T-helper 1 cell treated with Interleukin-12 subunit alpha and Interleukin-12 subunit beta and Interleukin-4 antibody, amounts not matched to agents 30 μg/mL and 1 μg/mL, for 36 hours (primary cell): ENCODE results near the gene SPRR2E.
"Not testable (repeated sequence)": the region's sequence is repeated elsewhere in the genome, so short reads cannot be mapped to it uniquely, and the experiment has no call there.

Experiments used
- H3K27ac Mint-ChIP-seq: one replicate; pipeline ENCODE4 v1.8.0; 2021; ENCODE audit warnings: mild to moderate bottlenecking, mixed read lengths
- H3K27me3 Mint-ChIP-seq: one replicate; pipeline ENCODE4 v1.8.0; 2021; ENCODE audit warnings: low read depth, mixed read lengths
- H3K36me3 Mint-ChIP-seq: one replicate; pipeline ENCODE4 v1.8.0; 2021; ENCODE audit warnings: low read depth, mixed read lengths
- H3K4me1 Mint-ChIP-seq: one replicate; pipeline ENCODE4 v1.8.0; 2021; ENCODE audit warnings: low read depth, mixed read lengths
- H3K4me3 Mint-ChIP-seq: one replicate; pipeline ENCODE4 v1.8.0; 2021; ENCODE audit warnings: mild to moderate bottlenecking, moderate library complexity, mixed read lengths
- H3K9me3 Mint-ChIP-seq: one replicate; pipeline ENCODE4 v1.8.0; 2021; ENCODE audit warnings: mixed read lengths

The SPRR2E gene

DNA sequence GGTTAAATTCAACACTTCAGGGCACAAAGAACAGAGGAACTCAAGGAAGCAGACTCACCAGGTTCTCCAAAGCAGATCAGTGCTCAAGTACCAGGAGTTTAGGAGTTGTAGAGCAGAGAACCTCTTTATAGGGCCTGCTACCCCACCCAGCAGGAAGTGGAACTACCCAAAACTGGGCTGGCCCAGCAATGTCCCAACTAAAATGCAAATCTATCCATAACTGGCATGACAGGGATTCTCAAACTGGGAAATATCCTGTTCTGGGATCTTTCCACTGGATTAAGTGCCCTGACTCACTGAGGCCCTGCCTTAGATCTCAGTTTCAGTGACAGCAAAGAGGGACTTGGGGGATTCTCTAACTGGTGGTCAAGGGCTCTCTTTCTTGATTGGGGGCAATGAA lies at the start of gene SPRR2E:
Gene SPRR2E, minus strand, starts transcription at position 101 of the 400 bp plus-strand sequence. CDS start 775 bp downstream, outside the sequence.
- no peaks in the 10 kb centered on the region for H3K36me3 Mint-ChIP-seq
- H3K9me3 Mint-ChIP-seq: no peaks in the 10 kb centered on the region
- H3K4me1 Mint-ChIP-seq: no peaks in the 10 kb centered on the region
- no peak within 1 kb of the TSS for H3K4me3 Mint-ChIP-seq
- no peak within 1 kb of the TSS for H3K27ac Mint-ChIP-seq
- peaks cover 8% of the 10 kb centered on the region for H3K27me3 Mint-ChIP-seq

DNA sequence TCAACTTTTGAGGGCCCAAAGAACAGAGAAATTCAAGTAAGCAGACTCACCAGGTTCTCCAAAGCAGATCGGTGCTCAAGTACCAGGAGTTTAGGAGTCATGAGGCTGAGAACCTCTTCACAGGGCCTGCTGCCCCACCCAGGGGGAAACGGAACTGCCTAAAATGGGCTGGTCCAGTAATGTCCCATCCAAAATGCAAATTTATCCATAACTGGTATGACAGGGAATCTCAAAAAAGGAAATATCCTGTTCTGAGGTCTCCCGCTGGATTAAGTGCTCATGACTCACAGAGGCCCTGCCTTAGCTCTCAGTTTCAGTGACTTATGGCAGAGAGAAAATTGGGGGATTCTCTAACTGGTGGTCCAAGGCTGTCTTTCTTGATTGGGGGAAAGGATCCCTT lies 47.1 kb upstream of the SPRR2E start:
- Mint-ChIP-seq H3K27me3 (peaks cover 43% of the 10 kb centered on the region), H3K36me3 (no peaks in the 10 kb centered on the region)

DNA sequence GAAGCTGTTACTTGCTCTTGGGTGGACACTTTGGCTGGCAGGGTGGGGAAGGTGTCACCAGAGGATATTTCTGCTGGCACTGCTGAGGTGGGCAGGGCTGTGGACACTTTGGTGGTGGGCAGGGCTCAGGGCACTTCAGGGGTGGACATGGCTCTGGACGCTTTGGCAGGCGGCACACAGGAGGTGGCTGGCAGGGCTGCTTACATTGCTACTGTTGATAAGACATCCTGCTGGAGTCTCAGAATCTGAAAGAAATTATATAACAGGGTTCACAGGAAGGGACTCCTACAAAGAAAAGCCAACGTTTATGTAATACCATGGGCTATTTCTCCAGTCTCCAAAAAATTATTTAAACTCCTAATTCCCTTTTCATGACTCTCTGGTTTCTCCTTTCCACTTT lies 46.2 kb upstream of the SPRR2E start:
- Mint-ChIP-seq H3K36me3 (no peaks in the 10 kb centered on the region), H3K9me3 (no peaks in the 10 kb centered on the region), H3K27ac (no peak overlapping the region), H3K4me1 (no peaks in the 10 kb centered on the region), H3K27me3 (peaks cover 36% of the 10 kb centered on the region), H3K4me3 (no peak overlapping the region)

More for the DNA sequence above, 47.1 kb upstream of the SPRR2E start:
- Mint-ChIP-seq H3K27ac (no peak overlapping the region), H3K4me3 (no peak overlapping the region), H3K9me3 (no peaks in the 10 kb centered on the region), H3K4me1 (no peaks in the 10 kb centered on the region)

DNA sequence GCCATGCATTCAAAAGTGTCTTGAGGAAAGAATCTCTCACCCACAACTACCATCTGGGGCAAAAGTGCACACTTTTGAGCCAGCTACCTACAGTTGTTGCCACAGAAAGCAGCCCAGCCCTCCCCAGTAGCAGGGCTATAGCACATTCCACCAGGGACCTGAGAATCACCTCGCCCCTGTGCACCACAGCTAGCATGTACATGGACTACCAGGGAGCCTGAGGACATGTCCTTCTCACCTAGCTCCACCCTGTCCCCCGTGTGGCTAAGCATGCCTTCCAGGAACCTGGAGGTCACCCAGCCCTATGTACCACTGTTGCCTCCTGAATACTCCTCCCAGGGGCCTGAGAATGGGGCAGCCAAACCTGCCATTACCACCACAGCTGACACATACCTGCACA lies 39.4 kb upstream of the SPRR2E start:
- H3K4me3 Mint-ChIP-seq: no peak overlapping the region
- no peaks in the 10 kb centered on the region for H3K4me1 Mint-ChIP-seq
- H3K9me3 Mint-ChIP-seq: no peaks in the 10 kb centered on the region
- peaks cover 23% of the 10 kb centered on the region for H3K27me3 Mint-ChIP-seq
- H3K36me3 Mint-ChIP-seq: no peaks in the 10 kb centered on the region
- H3K27ac Mint-ChIP-seq: no peak overlapping the region

DNA sequence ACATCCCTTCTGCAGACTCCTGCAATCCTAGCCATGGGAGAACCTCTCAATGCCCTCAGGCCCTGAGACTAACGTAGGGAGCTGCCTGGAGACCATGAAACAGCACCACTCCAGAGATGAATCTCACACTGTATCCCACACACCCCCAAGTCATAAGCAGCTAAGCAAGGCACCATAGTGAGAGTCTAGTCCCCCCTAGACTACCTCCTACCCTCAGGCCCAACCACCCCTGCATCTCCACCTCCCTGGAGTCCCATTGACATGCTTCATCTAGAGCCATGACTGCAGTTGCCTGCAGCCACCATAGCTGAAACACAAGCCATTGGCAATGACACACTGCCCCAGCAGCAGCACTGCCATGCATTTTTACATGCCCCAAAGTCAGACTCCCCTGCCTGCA lies 38.9 kb upstream of the SPRR2E start:
- peaks cover 23% of the 10 kb centered on the region for H3K27me3 Mint-ChIP-seq
- H3K36me3 Mint-ChIP-seq: no peaks in the 10 kb centered on the region
- no peak overlapping the region for H3K27ac Mint-ChIP-seq
- no peak overlapping the region for H3K4me3 Mint-ChIP-seq
- no peaks in the 10 kb centered on the region for H3K9me3 Mint-ChIP-seq
- H3K4me1 Mint-ChIP-seq: no peaks in the 10 kb centered on the region

DNA sequence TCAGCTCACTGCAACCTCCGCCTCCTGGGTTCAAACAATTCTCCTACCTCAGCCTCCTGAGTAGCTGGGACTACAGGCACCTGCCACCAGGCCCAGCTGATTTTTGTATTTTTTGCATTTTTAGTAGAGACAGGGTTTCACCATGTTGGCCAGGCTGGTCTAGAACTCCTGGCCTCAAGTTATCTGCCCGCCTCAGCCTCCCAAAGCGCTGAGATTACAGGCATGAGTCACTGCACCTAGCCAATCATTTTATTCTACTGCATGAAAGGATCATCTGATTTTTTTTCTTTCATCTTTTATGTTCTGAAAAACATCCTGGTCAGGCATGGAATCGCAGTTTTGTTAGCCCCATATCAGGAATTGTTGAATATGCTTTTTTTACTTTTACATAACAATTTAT lies 34.4 kb upstream of the SPRR2E start:
- H3K36me3 Mint-ChIP-seq, H3K4me3 Mint-ChIP-seq, H3K27ac Mint-ChIP-seq, H3K4me1 Mint-ChIP-seq, H3K9me3 Mint-ChIP-seq: not testable (repeated sequence)
- H3K27me3 Mint-ChIP-seq: peaks cover 12% of the 10 kb centered on the region

DNA sequence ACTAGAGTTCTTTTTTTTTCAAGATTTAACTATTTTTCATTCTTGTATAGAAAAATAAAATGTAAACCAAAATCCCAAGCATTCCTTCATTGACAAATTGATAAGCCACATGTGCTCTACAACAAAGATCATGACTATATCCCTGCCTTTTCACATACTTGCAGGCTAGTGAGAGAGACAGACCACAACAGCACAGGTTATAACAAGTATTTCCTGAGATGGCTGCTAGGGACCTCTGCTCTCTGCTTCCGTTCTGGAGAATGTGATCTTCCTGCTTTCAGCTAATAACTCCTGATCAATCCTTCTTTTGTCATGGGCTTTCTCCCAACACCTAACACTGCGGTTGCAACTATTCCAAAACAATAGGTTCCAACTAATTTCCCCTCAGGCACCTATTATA lies 33.0 kb upstream of the SPRR2E start:
- Mint-ChIP-seq H3K27ac (no peak overlapping the region), H3K4me1 (no peaks in the 10 kb centered on the region), H3K4me3 (no peak overlapping the region), H3K27me3 (peaks cover 12% of the 10 kb centered on the region), H3K36me3 (no peaks in the 10 kb centered on the region), H3K9me3 (peaks cover 4% of the 10 kb centered on the region)

DNA sequence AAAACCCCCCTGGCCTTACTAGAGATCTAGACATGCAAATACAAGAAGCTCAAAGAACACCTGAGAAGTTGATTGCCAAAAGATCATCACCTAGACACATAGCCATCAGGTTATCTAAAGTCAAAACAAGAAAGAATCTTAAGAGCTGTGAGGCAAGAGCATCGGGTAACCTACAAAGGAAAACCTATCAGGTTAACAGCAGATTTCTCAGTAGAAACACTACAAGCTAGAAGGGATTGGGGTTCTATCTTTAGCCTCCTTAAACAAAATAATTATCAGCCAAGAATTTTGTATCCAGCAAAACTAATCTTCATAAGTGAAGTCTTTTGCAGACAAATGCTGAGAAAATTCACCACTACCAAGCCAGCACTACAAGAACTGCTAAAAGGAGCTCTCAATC lies 31.2 kb upstream of the SPRR2E start:
- Mint-ChIP-seq H3K36me3 (no peaks in the 10 kb centered on the region), H3K9me3 (peaks cover 4% of the 10 kb centered on the region), H3K27ac (no peak overlapping the region)

DNA sequence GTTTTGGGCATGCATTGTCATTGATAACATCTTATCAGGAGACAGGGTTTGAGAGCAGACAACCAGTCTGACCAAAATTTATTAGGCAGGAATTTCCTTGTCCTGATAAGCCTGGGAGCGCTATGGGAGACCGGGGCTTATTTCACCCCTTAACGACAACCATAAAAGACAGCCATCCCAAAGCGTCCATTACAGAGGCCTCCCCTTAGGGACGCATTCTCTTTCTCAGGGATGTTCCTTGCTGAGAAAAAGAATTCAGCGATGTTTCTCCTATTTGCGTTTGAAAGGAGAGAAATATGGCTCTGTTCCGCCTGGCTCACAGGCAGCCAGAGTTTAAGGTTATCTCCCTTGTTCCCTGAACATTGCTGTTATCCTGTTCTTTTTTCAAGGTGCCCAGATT lies 29.5 kb upstream of the SPRR2E start:
- not testable (repeated sequence) for H3K4me1 Mint-ChIP-seq, H3K36me3 Mint-ChIP-seq, H3K27ac Mint-ChIP-seq, H3K4me3 Mint-ChIP-seq, H3K9me3 Mint-ChIP-seq
- H3K27me3 Mint-ChIP-seq: peaks cover 12% of the 10 kb centered on the region

More for the DNA sequence above, 31.2 kb upstream of the SPRR2E start:
- Mint-ChIP-seq H3K4me3 (no peak overlapping the region), H3K27me3 (peaks cover 13% of the 10 kb centered on the region), H3K4me1 (no peaks in the 10 kb centered on the region)

DNA sequence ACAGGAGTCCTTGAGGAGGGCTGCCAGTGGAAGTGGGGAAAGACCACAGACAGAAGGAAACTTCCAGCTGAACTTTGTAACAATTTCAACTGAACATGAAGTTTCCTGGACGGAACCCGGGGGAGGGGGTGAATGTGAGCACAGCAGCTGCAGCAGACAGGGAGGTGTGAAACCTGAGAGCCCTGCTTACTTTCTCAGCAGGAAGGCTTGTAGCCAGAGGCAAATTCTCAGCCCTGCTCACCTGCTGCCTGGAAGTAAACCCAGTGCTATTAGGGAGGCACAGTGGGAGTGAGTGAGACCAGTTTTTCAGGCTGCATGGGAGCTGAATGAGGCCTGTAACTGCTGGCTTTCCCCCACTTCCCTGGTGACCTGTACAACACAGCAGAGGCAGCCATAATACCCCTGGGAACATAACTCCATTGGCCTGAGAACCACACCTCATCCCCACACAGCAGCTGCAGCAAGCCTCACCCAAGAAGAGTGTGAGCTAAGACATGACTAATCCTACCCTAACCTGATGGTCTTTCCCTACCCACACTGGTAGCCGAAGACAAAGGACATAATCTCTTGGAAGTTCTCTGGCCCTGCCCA lies 28.6 kb upstream of the SPRR2E start:
- H3K27me3 Mint-ChIP-seq: peaks cover 12% of the 10 kb centered on the region
- no peaks in the 10 kb centered on the region for H3K4me1 Mint-ChIP-seq
- no peak overlapping the region for H3K4me3 Mint-ChIP-seq
- no peak overlapping the region for H3K27ac Mint-ChIP-seq
- H3K36me3 Mint-ChIP-seq: no peaks in the 10 kb centered on the region
- peaks cover 4% of the 10 kb centered on the region for H3K9me3 Mint-ChIP-seq

DNA sequence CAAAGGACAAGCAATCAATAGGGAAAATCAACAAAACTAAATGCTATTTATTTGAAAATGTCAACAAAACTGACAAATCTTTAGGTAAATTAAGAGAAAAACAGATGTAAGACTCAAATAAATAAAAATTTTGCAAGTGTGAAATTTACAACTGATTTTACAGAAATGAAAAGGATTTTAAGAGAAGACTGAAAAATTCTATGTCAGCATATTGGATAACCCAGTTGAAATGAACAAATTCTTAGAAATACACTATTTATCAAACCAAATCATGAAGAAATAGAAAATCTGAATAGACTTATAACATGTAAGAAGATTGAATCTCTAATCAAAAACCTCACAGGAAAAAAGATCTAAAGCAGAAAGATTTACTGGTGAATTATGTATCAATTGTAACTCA lies 26.6 kb upstream of the SPRR2E start:
- H3K4me1 Mint-ChIP-seq: no peaks in the 10 kb centered on the region
- no peak overlapping the region for H3K27ac Mint-ChIP-seq
- no peak overlapping the region for H3K4me3 Mint-ChIP-seq
- H3K9me3 Mint-ChIP-seq: peaks cover 4% of the 10 kb centered on the region
- peaks cover 12% of the 10 kb centered on the region for H3K27me3 Mint-ChIP-seq
- no peaks in the 10 kb centered on the region for H3K36me3 Mint-ChIP-seq

DNA sequence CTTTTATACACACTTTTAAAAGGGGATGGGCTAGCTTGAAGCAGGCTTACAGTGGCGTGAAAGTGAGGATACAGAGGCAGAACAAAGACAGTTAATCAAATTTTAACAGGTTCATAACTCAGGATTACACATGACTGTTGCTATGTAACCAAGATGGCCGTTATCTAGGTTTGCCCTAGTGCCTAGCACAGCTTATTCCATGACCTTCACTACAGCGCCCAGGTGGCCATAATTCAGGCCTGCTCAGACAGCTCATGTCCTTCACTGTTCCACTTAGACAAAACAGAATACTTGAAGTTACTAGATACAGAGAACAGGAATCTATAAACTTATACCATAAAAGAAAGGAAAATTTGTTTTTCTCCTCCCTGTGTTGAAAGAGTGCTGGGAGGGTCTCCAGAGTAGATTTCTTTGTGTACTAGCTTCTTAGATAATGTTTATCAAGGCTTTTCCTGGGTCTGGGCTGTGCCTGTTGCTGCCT lies 25.2 kb upstream of the SPRR2E start:
- H3K4me1 Mint-ChIP-seq: no peaks in the 10 kb centered on the region
- H3K4me3 Mint-ChIP-seq: no peak overlapping the region
- H3K27ac Mint-ChIP-seq: no peak overlapping the region
- H3K36me3 Mint-ChIP-seq: no peaks in the 10 kb centered on the region
- H3K9me3 Mint-ChIP-seq: no peaks in the 10 kb centered on the region
- H3K27me3 Mint-ChIP-seq: peaks cover 12% of the 10 kb centered on the region

DNA sequence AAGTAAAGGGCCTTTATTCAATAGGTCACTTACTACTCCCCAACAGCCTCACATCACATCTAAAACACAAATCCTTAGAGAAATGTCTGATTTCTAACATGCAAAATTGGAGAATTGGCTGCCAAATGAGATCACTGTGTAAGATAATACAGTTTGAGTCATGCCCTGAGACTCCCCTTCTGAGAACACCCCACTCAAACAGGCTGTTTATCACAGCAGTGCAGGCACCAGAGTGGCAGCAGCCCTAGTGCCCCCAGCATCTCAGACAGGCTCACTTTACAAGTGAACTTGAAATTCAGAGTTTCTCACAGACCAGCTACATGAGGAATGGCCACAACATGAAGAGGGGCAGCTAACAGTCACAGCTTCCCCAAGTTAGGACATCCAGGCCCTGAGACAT lies 20.9 kb upstream of the SPRR2E start:
- not testable (repeated sequence) for H3K4me1 Mint-ChIP-seq, H3K27ac Mint-ChIP-seq, H3K9me3 Mint-ChIP-seq, H3K4me3 Mint-ChIP-seq, H3K36me3 Mint-ChIP-seq, H3K27me3 Mint-ChIP-seq

DNA sequence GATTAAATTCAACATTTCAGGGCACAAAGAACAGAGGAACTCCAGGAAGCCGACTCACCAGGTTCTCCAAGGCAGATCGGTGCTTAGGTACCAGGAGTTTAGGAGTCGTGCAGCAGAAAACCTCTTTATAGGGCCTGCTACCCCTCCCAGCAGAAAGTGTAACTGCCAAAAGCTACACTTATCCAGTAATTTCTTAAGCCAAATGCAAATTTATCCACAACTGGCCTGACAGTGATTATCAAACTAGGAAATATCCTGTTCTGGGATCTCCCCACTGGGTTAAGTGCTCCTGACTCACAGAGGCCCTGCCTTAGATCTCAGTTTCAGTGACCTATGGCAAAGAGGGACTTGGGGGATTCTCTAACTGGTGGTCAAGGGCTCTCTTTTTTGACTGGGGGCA lies 19.1 kb upstream of the SPRR2E start, which contains the start of gene SPRR2F:
Gene SPRR2F, minus strand, starts transcription at position 101 of the 400 bp plus-strand sequence. CDS start 783 bp downstream, outside the sequence.
- Mint-ChIP-seq H3K27me3 (peaks cover 4% of the 10 kb centered on the region), H3K36me3 (no peaks in the 10 kb centered on the region), H3K27ac (no peak within 1 kb of the TSS), H3K9me3 (no peaks in the 10 kb centered on the region), H3K4me3 (no peak within 1 kb of the TSS), H3K4me1 (no peaks in the 10 kb centered on the region)

DNA sequence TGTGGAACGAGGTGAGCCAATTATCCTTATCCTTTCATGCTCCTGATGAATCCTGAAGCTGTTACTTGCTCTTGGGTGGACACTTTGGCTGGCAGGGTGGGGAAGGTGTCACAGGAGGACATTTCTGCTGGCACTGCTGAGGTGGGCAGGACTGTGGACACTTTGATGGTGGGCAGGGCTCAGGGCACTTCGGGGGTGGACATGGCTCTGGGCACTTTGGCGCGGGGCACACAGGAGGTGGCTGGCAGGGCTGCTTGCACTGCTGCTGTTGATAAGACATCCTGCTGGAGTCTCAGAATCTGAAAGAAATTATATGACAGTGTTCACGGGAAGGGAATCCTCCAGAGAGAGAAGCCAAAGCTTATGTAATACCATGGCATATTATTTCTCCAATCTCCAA lies 18.1 kb upstream of the SPRR2E start:
- H3K27ac Mint-ChIP-seq, H3K4me1 Mint-ChIP-seq, H3K4me3 Mint-ChIP-seq, H3K36me3 Mint-ChIP-seq, H3K9me3 Mint-ChIP-seq, H3K27me3 Mint-ChIP-seq: not testable (repeated sequence)

DNA sequence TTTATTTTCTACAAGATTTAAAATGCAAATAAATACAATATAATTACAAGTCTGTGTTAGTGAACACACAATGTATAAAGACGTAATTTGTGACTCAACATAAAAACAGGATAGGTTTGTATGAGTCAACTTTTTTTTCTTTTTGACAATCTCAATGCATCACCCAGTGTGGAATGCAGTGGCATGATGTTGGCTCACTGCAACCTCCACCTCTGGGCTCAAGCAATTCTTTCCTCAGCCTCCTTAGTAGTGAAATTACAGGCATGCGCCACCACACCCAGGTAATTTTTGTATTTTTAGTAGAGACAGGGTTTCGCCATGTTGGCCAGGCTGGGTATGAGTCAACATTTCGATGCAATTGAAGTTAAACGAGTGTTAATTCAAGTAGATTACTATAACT lies 5.9 kb upstream of the SPRR2E start:
- Mint-ChIP-seq H3K9me3 (no peaks in the 10 kb centered on the region), H3K36me3 (no peaks in the 10 kb centered on the region)

More for the DNA sequence above, 5.9 kb upstream of the SPRR2E start:
- Mint-ChIP-seq H3K27ac (no peak overlapping the region), H3K27me3 (peaks cover 7% of the 10 kb centered on the region), H3K4me3 (no peak overlapping the region), H3K4me1 (no peaks in the 10 kb centered on the region)
